ENCODE results near the gene CDC34. TPM values are rescaled to one million over a fixed set of nuclear protein-coding genes. Genes with fewer than 3 reads are reported as not detected.

CDC34 gene
- total RNA-seq, 2 experiments from 2014 or later: 36.7 to 41.5 TPM

DNA sequence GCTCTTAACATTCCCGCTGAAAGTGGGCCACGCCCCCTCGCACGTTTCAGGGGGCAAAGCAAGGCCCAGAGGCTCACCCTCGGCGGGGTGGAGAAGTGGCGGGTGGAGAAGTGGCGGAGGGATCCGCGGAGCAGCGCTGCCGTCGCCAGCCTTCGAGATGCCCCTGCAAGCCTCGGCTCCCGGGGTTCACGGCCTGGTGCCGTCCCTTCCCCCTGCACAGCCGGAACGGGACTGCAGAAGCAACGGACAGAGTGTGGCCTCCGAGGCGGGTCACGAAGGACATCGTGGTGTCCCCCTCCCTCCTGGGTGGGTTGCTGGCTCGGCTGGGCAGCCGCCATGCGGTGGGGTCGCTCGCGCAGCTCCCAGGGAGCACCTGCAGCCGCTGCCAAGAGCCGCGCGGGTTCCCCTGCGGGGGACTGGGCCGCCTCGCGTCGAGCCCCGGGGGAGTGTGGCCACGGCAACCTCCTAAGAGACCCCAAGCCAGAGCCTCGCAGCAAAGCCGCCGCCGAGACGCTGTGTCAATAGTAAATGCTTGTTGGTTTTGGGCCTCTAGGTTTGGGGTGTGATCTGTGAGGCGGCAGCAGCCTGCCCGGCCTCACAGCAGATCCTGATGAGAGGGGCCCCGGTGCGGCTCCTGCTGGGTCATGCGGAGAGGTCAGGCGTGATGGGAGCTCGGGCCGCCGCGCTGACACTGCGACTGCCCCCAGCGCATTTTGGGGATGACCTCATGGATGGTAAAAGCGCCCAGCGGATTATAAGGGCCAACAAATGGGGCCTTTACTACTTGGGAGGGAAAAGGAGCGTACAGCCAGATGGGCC is 18.8 kb upstream of the CDC34 start:
- ATAC-seq: no peak
- ChIA-PET CTCF (no interaction called here), POLR2A (no interaction called here)

DNA sequence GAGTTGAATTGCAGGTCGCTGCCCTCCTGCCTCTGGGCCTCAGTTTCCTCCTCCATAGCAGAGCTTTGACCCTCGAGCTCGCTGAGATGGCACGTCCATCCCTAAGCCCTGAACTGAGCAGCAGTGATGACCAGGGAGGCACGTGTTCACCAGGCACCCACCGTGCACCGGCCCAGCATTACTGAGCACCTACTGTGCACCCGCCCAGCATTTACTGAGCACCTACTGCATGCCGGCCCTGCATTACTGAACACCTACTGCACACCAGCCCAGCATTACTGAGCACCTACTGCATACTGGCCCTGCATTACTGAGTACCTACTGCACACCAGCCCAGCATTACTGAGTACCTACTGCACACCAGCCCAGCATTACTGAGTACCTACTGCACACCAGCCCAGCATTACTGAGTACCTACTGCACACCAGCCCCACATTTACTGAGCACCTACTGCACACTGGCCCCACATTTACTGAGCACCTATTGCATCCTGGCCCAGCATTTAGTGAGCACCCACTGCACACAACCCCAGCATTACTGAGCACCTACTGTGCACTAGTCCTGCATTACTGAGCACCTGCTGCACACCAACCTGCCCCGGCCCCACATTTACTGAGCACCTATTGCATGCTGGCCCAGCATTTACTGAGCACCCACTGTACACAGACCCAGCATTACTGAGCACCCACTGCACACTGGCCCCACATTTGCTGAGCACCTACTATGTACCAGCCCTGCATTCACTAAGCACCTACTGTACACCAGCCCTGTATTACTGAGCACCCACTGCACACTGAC is 18.0 kb upstream of the CDC34 start:
- Mint-ChIP-seq H3K27me3 (no peaks in the 10 kb centered on the region), H3K4me1 (peaks cover 31% of the 10 kb centered on the region), H3K36me3 (ENCODE audit: low read depth) (peaks cover 3% of the 10 kb centered on the region), H3K9me3 (ENCODE audit: low read depth) (no peaks in the 10 kb centered on the region), H3K27ac (no peak overlapping the region), H3K4me3 (no peak overlapping the region)
- ATAC-seq: no peak
- intact Hi-C loops (cut with DNase I, micrococcal nuclease): no loop called here
- CTCF ChIA-PET: no interaction called here
- no peak for DNase-seq
- POLR2A ChIA-PET: no interaction called here

More for the DNA sequence above, 18.8 kb upstream of the CDC34 start:
- Mint-ChIP-seq H3K27ac (no peak overlapping the region), H3K27me3 (no peaks in the 10 kb centered on the region), H3K4me3 (no peak overlapping the region), H3K36me3 (ENCODE audit: low read depth) (peaks cover 6% of the 10 kb centered on the region), H3K4me1 (peaks cover 39% of the 10 kb centered on the region), H3K9me3 (ENCODE audit: low read depth) (no peaks in the 10 kb centered on the region)
- DNase-seq: no peak
- intact Hi-C loops (cut with DNase I, micrococcal nuclease): no loop called here

- intact Hi-C loops (cut with DNase I, micrococcal nuclease): no loop called here
- DNase-seq: no peak
- ChIA-PET POLR2A (no interaction called here), CTCF (no interaction called here)
- ATAC-seq: no peak
- Mint-ChIP-seq H3K4me1 (peaks cover 26% of the 10 kb centered on the region), H3K27ac (no peak overlapping the region), H3K36me3 (ENCODE audit: low read depth) (peaks cover 3% of the 10 kb centered on the region), H3K27me3 (no peaks in the 10 kb centered on the region), H3K9me3 (ENCODE audit: low read depth) (no peaks in the 10 kb centered on the region), H3K4me3 (no peak overlapping the region)
Observed at GRCh38 chr19:514166-514663, 17.3 kb upstream of the CDC34 start.

DNA sequence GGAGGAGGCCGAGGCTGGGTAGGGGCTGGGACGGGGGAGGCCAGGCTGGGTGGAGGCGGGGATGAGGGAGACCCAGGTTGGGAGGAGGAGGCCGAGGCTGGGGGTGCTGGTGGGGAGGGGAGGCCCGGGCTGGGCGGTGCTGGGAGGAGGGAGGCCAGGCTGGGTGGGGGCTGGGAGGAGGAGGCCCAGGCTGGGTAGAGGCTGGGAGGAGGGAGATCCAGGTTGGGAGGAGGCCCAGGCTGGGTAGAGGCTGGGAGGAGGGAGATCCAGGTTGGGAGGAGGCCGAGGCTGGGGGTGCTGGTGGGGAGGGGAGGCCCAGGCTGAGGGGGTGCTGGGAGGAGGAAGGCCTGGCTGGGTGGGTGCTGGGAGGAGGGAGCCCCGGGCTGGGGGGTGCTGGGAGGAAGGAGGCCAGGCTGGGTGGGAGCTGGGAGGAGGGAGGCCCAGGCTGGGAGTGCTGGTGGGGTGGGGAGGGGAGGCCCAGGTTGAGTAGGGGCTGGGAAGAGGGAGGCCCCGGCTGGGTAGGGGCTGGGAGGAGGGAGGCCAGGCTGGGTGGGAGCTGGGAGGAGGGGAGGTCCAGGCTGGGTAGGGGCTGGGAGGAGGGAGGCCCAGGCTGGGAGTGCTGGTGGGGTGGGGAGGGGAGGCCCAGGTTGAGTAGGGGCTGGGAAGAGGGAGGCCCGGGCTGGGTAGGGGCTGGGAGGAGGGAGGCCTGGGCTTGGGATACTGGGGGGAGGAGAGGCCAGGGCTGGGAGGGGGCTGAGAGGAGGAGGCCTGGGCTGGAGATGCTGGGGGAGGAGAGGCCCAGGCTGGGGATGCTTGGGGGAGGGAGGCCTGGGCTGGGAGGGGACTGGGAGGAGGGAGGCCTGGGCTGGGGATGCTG is 13.6 kb upstream of the CDC34 start:
- peak; percentile 6 for ATAC-seq
- no peaks in the 10 kb centered on the region for H3K27me3 Mint-ChIP-seq
- no peaks in the 10 kb centered on the region for H3K9me3 Mint-ChIP-seq (ENCODE audit: low read depth)
- H3K4me1 Mint-ChIP-seq: peaks cover 4% of the 10 kb centered on the region
- H3K27ac Mint-ChIP-seq: no peak overlapping the region
- no peaks in the 10 kb centered on the region for H3K36me3 Mint-ChIP-seq (ENCODE audit: low read depth)
- intact Hi-C loops (cut with DNase I, micrococcal nuclease): no loop called here
- no peak for DNase-seq
- POLR2A ChIA-PET: no interaction called here
- no peak overlapping the region for H3K4me3 Mint-ChIP-seq
- CTCF ChIA-PET: interaction anchor here (1.1 kb wide), 1 partner anchor 11 kb away, joined by 3 read pairs; no protein-coding TSS in a partner anchor

DNA sequence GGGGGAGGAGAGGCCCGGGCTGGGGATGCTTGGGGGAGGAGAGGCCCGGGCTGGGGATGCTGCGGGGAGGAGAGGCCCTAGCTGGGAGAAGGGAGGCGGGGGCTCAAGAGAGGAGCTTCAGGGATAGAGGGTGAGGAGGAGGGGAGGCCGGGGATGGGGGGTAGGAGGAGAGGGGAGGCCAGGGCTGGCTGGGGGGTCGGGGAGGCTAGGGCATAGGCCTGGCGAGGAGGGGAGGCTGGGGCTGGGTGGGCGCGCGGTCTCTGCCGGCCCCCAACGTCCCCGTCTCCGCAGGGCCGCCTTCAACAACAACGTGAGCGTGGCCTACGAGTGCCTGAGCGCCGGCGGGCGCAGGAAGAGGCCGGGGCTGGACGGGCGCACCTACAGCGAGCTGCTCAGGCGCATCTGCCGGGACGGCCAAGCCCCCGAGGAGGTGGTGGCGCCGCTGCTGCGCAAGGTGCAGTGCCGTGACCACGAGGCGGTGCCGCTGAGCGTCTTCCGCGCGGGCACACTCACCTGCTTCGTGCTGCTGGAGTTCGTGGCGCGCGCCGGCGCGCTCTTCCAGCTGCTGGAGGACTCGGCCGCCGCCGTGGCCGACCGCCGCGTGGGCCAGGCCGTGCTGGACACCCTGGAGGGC is 12.8 kb upstream of the CDC34 start:
- Mint-ChIP-seq H3K9me3 (ENCODE audit: low read depth) (no peaks in the 10 kb centered on the region), H3K27me3 (no peaks in the 10 kb centered on the region), H3K4me1 (peaks cover 4% of the 10 kb centered on the region), H3K36me3 (ENCODE audit: low read depth) (no peaks in the 10 kb centered on the region), H3K4me3 (no peak overlapping the region), H3K27ac (no peak overlapping the region)
- intact Hi-C loops (cut with DNase I, micrococcal nuclease): no loop called here
- peak; percentile 67 for DNase-seq
- ChIA-PET POLR2A (no interaction called here), CTCF (interaction anchor here (1.1 kb wide), 1 partner anchor 12 kb away, joined by 3 read pairs; no protein-coding TSS in a partner anchor)
- peak; percentile 63 for ATAC-seq

DNA sequence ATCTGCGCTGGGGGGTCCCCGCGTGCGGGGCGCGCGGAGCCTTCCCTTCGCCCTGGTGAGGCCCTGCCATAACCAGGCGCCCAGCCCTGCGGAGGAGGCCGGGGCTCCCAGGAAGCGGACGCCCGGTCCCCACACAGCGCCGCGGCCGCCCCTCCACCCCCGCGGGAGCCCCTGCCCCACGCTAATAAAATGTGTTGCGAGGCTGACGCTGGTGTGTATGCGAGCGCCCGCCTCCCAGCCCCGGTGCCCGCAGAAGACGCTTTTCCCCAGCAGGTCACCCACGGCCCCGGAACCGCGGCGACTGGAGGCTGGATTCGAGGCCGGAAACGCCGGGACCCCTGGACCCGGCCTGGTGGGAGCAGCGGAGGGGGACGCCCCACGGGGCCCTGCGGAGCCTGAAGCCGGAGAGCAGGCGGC is 12.1 kb upstream of the CDC34 start:
- no peak for ATAC-seq

DNA sequence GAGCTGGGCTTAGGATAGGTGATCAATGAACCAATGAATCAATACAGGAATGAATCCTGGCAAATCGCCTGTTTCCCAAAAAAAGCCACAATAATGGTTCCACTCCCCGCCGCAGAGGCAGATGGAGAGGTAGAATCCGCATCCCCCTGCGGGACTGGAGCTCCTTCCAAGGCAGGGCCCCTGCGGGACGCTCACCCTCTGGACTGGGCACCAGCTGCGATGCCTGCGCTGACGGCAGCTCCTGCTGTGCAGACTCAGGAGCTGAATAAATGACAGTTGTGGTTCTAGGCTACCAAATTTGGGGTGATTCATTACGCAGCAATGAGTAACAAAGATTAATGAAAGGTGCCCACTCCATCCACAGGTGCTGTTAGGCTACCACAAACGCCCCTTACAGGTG is 8.8 kb upstream of the CDC34 start:
- DNase-seq: no peak
- CTCF ChIA-PET: interaction anchor here (2.1 kb wide), 1 partner anchor 12 kb away, joined by 12 read pairs; no protein-coding TSS in a partner anchor
- Mint-ChIP-seq H3K27ac (no peak overlapping the region), H3K27me3 (peaks cover 1% of the 10 kb centered on the region), H3K4me1 (no peaks in the 10 kb centered on the region), H3K9me3 (ENCODE audit: low read depth) (no peaks in the 10 kb centered on the region), H3K36me3 (ENCODE audit: low read depth) (no peaks in the 10 kb centered on the region), H3K4me3 (no peak overlapping the region)
- ATAC-seq: no peak
- POLR2A ChIA-PET: no interaction called here
- intact Hi-C loops (cut with DNase I, micrococcal nuclease): no loop called here

More for the DNA sequence above, 12.1 kb upstream of the CDC34 start:
- intact Hi-C loops (cut with DNase I, micrococcal nuclease): no loop called here
- CTCF ChIA-PET: no interaction called here
- H3K9me3 Mint-ChIP-seq (ENCODE audit: low read depth): no peaks in the 10 kb centered on the region
- no peak overlapping the region for H3K4me3 Mint-ChIP-seq
- POLR2A ChIA-PET: no interaction called here
- H3K4me1 Mint-ChIP-seq: peaks cover 4% of the 10 kb centered on the region
- H3K27ac Mint-ChIP-seq: no peak overlapping the region
- no peaks in the 10 kb centered on the region for H3K36me3 Mint-ChIP-seq (ENCODE audit: low read depth)
- no peaks in the 10 kb centered on the region for H3K27me3 Mint-ChIP-seq
- DNase-seq: no peak

- intact Hi-C loops (cut with DNase I, micrococcal nuclease): no loop called here
- Mint-ChIP-seq H3K4me1 (no peaks in the 10 kb centered on the region), H3K27ac (no peak overlapping the region), H3K9me3 (ENCODE audit: low read depth) (no peaks in the 10 kb centered on the region), H3K36me3 (ENCODE audit: low read depth) (no peaks in the 10 kb centered on the region), H3K4me3 (no peak overlapping the region), H3K27me3 (peaks cover 1% of the 10 kb centered on the region)
- ChIA-PET CTCF (no interaction called here), POLR2A (no interaction called here)
- ATAC-seq (no peak), DNase-seq (no peak)
Observed at GRCh38 chr19:524062-524674, 7.4 kb upstream of the CDC34 start.

- ChIA-PET POLR2A (no interaction called here), CTCF (no interaction called here)
- H3K27ac Mint-ChIP-seq: no peak overlapping the region
- H3K4me3 Mint-ChIP-seq: no peak overlapping the region
- ATAC-seq (peak; percentile 14), DNase-seq (no peak)
- peaks cover under 1% of the 10 kb centered on the region for H3K4me1 Mint-ChIP-seq
- H3K27me3 Mint-ChIP-seq: peaks cover 1% of the 10 kb centered on the region
- H3K36me3 Mint-ChIP-seq (ENCODE audit: low read depth): no peaks in the 10 kb centered on the region
- H3K9me3 Mint-ChIP-seq (ENCODE audit: low read depth): no peaks in the 10 kb centered on the region
- intact Hi-C loops (cut with DNase I, micrococcal nuclease): no loop called here
Observed at GRCh38 chr19:525029-525428, 6.5 kb upstream of the CDC34 start.

- Mint-ChIP-seq H3K27me3 (peaks cover 1% of the 10 kb centered on the region), H3K4me1 (peaks cover 7% of the 10 kb centered on the region), H3K4me3 (no peak overlapping the region), H3K9me3 (ENCODE audit: low read depth) (no peaks in the 10 kb centered on the region), H3K27ac (no peak overlapping the region), H3K36me3 (ENCODE audit: low read depth) (no peaks in the 10 kb centered on the region)
- no peak for ATAC-seq
- DNase-seq: no peak
- POLR2A ChIA-PET: no interaction called here
- intact Hi-C loops (cut with DNase I, micrococcal nuclease): no loop called here
- CTCF ChIA-PET: no interaction called here
Observed at GRCh38 chr19:525857-526419, 5.6 kb upstream of the CDC34 start.
